ENCODE measurements around the gene PRKAG2.

DNA sequence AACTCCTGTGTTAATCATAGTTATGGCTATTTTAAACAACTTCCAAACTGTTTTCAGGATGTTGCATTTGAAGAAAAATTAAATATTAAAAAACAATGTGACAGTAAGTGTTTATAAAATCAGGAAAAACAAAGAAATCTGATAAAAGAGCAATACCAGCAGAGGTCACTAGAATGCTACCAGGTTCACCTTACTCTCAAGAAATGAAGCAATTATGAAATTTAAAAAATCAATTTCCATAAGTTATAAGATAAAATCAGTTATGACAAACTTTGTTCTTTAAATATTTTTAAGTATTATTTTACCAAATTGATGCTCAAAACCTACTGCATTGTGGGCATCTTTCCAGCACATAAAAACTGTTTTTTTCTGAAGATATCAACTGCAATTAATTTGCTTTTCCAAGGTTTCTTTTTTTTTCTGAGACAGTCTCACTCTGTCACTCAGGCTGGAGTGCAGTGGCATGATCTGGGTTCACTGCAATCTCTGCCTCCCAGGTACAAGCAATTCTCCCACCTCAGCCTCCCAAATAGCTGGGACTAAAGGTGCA lies 306.5 kb downstream of the PRKAG2 start:
- TF ChIP-seq CTCF (IDR thresholded peaks at IDR 0.05 in 8 of 11, conservative IDR thresholded peaks at IDR 0.05 in 3 of 11) (peak in 5 of 11 experiments; percentile 10 to 34 (median 18)), POLR2A (IDR thresholded peaks at IDR 0.05) (no peak), POLR2AphosphoS5 (IDR thresholded peaks at IDR 0.05) (no peak)
